Gastroesophageal sphincter (tissue), 4 donors: ENCODE results near the gene ACBD7. TPM values are rescaled to one million over a fixed set of nuclear protein-coding genes. Genes with fewer than 3 reads are reported as not detected.

ENCODE experiments used
- ATAC-seq: fragments of 150-250 bp; one replicate; pipeline ENCODE4 v1.9.1; 2016; ENCODE audit warnings: mild to moderate bottlenecking, moderate library complexity
- H3K27ac ChIP-seq, 4 donors: fragments of 200-600 bp; sonication (generic) in 3 of 4; 1 replicate in 3 of 4; 2 replicates in 1 of 4; pipeline ENCODE4 v1.5.1; 2016 to 2019
- H3K27me3 ChIP-seq: fragments of 200-600 bp; sonication (generic); one replicate; pipeline ENCODE4 v1.5.1; 2019
- H3K36me3 ChIP-seq, 2 donors: fragments of 200-600 bp; sonication (generic); one replicate each; pipeline ENCODE4 v1.5.1; 2019; ENCODE audit warnings: control low read depth in 1 of 2
- H3K4me1 ChIP-seq, 3 donors: fragments of 200-600 bp; sonication (generic); 1 replicate in 2 of 3; 2 replicates in 1 of 3; pipeline ENCODE4 v1.5.1; 2016 to 2019; ENCODE audit warnings: control low read depth in 2 of 3
- H3K4me3 ChIP-seq, 2 donors: fragments of 200-600 bp; sonication (generic); one replicate each; pipeline ENCODE4 v1.5.1; 2019; ENCODE audit warnings: mild to moderate bottlenecking in 1 of 2, moderate library complexity in 1 of 2
- H3K9me3 ChIP-seq, 3 donors: fragments of 200-600 bp; sonication (generic); one replicate each; pipeline ENCODE4 v1.5.1; 2017 to 2019; ENCODE audit warnings: control low read depth in 2 of 3
- CTCF ChIP-seq, 4 experiments: fragments of 200-600 bp in 2 of 4; fragments of 450-650 bp in 2 of 4; sonication (generic) in 1 of 4; IDR thresholded peaks; one replicate each; pipeline ENCODE4 v1.5.1; 2017 to 2019; ENCODE audit warnings: antibody characterized with exemption in 4 of 4, mild to moderate bottlenecking in 2 of 4, moderate library complexity in 2 of 4
- EP300 ChIP-seq: sonication (generic); formaldehyde crosslinking; IDR thresholded peaks from one replicate; pipeline ENCODE4 v1.6.1; 2017; ENCODE audit warnings: antibody characterized with exemption, mild to moderate bottlenecking
- POLR2A ChIP-seq, 2 donors: fragments of 450-650 bp; IDR thresholded peaks; one replicate each; pipeline ENCODE4 v1.6.1; 2017; ENCODE audit warnings: antibody characterized with exemption in 2 of 2, mild to moderate bottlenecking in 2 of 2, moderate library complexity in 1 of 2
- POLR2AphosphoS5 ChIP-seq: sonication (generic); formaldehyde crosslinking; IDR thresholded peaks from one replicate; pipeline ENCODE4 v1.6.1; 2017; ENCODE audit warnings: antibody characterized with exemption
- WGBS, 2 donors: methylation state at CpG; one replicate each; pipeline ENCODE4 v1.1.5; 2018; ENCODE audit warnings: low coverage in 1 of 2; 5-methylcytosine and 5-hydroxymethylcytosine counted together
- total RNA-seq, 4 donors: library from RNA; depleted of rRNA; stranded (reverse); fragments of >200 nt; gene quantifications; one replicate each; pipeline ENCODE4 v1.1.0, GENCODE V29; 2016

The ACBD7 gene
- total RNA-seq, 4 donors from 2014 or later: not detected

GRCh38 chr10:15068802-15069201 is 19.8 kb downstream of the ACBD7 start:
- Histone ChIP-seq H3K36me3 (no peaks in the 10 kb centered on the region), H3K27me3 (no peaks in the 10 kb centered on the region), H3K27ac (no peak overlapping the region), H3K9me3 (peaks cover 0 to 28% (median 0%) of the 10 kb centered on the region in 3 donors), H3K4me1 (no peaks in the 10 kb centered on the region), H3K4me3 (no peak overlapping the region)
- 64 to 80% methylated on average over 1 to 3 of the region's 3 CpGs for WGBS, 2 donors
- no peak for TF ChIP-seq POLR2A (IDR thresholded peaks at IDR 0.05)
- no peak for TF ChIP-seq POLR2AphosphoS5
- no peak for TF ChIP-seq CTCF (IDR thresholded peaks at IDR 0.05)
- TF ChIP-seq EP300: no peak
- ATAC-seq: no peak

- Histone ChIP-seq H3K27ac (no peak overlapping the region), H3K27me3 (peaks cover 6% of the 10 kb centered on the region), H3K4me3 (no peak overlapping the region), H3K4me1 (no peaks in the 10 kb centered on the region), H3K9me3 (peaks cover 0 to 28% (median 0%) of the 10 kb centered on the region in 3 donors), H3K36me3 (no peaks in the 10 kb centered on the region)
- ATAC-seq: no peak
- TF ChIP-seq POLR2AphosphoS5 (no peak), POLR2A (IDR thresholded peaks at IDR 0.05) (no peak), CTCF (IDR thresholded peaks at IDR 0.05) (no peak), EP300 (no peak)
- WGBS, 2 donors: 90 to 93% methylated on average over 5 of the region's 5 CpGs
These were observed 21.4 kb downstream of the ACBD7 start for GRCh38 chr10:15067154-15067553.

GRCh38 chr10:15060638-15061037 is 27.9 kb downstream of the ACBD7 start:
- H3K4me1 ChIP-seq: no peaks in the 10 kb centered on the region
- 20 to 80% methylated on average over 1 to 2 of the region's 2 CpGs for WGBS, 2 donors
- TF ChIP-seq EP300: no peak
- TF ChIP-seq POLR2AphosphoS5: no peak
- no peak for TF ChIP-seq CTCF (IDR thresholded peaks at IDR 0.05)
- no peak for TF ChIP-seq POLR2A (IDR thresholded peaks at IDR 0.05)
- H3K9me3 ChIP-seq: peaks cover 0 to 40% (median 0%) of the 10 kb centered on the region in 3 donors
- ATAC-seq: no peak
- peaks cover 6% of the 10 kb centered on the region for H3K27me3 ChIP-seq
- no peak overlapping the region for H3K4me3 ChIP-seq
- H3K27ac ChIP-seq: no peak overlapping the region
- H3K36me3 ChIP-seq: no peaks in the 10 kb centered on the region

- no peak overlapping the region for H3K4me3 ChIP-seq
- H3K9me3 ChIP-seq: peaks cover 0 to 33% (median 0%) of the 10 kb centered on the region in 3 donors
- no peaks in the 10 kb centered on the region for H3K36me3 ChIP-seq
- no peak overlapping the region for H3K27ac ChIP-seq
- no peak for TF ChIP-seq POLR2AphosphoS5
- TF ChIP-seq EP300: no peak
- TF ChIP-seq CTCF (IDR thresholded peaks at IDR 0.05): no peak
- TF ChIP-seq POLR2A (IDR thresholded peaks at IDR 0.05): no peak
- no peaks in the 10 kb centered on the region for H3K4me1 ChIP-seq
- WGBS, 2 donors: 67 to 71% methylated on average over 3 to 4 of the region's 4 CpGs
- H3K27me3 ChIP-seq: peaks cover 6% of the 10 kb centered on the region
- no peak for ATAC-seq
These were observed 28.7 kb downstream of the ACBD7 start for GRCh38 chr10:15059914-15060313.

GRCh38 chr10:15058689-15059088 is 29.9 kb downstream of the ACBD7 start:
- TF ChIP-seq CTCF (IDR thresholded peaks at IDR 0.05): no peak
- TF ChIP-seq EP300: no peak
- TF ChIP-seq POLR2AphosphoS5: no peak
- TF ChIP-seq POLR2A (IDR thresholded peaks at IDR 0.05): no peak
- no peaks in the 10 kb centered on the region for H3K36me3 ChIP-seq
- ATAC-seq: no peak
- peaks cover 0 to 27% (median 0%) of the 10 kb centered on the region in 3 donors for H3K9me3 ChIP-seq
- H3K4me1 ChIP-seq: no peaks in the 10 kb centered on the region
- H3K27me3 ChIP-seq: peaks cover 6% of the 10 kb centered on the region
- WGBS, 2 donors: 28 to 80% methylated on average over 1 of the region's 1 CpG
- H3K4me3 ChIP-seq: no peak overlapping the region
- no peak overlapping the region for H3K27ac ChIP-seq
